ENCODE measurements around the gene GALK1.

The GALK1 gene

GRCh38 chr17:75756451-75757085 is 8.4 kb downstream of the GALK1 start:
- DNase-seq (ENCODE audit: extremely low read depth, low read depth): no peak
- no peak overlapping the region for H3K4me3 ChIP-seq (replicated peaks; ENCODE audit: low read depth, low read length)
- TF ChIP-seq CTCF (IDR thresholded peaks at IDR 0.05; ENCODE audit: low read depth, low read length, missing control alignments): no peak

GRCh38 chr17:75755990-75756389 is 9.0 kb downstream of the GALK1 start:
- no peak for DNase-seq (ENCODE audit: extremely low read depth, low read depth)
- TF ChIP-seq CTCF (IDR thresholded peaks at IDR 0.05; ENCODE audit: low read depth, low read length, missing control alignments): no peak
- no peak overlapping the region for H3K4me3 ChIP-seq (replicated peaks; ENCODE audit: low read depth, low read length)

GRCh38 chr17:75755205-75755901 is 9.6 kb downstream of the GALK1 start:
- H3K4me3 ChIP-seq (replicated peaks; ENCODE audit: low read depth, low read length): no peak overlapping the region
- TF ChIP-seq CTCF (IDR thresholded peaks at IDR 0.05; ENCODE audit: low read depth, low read length, missing control alignments): no peak
- DNase-seq (ENCODE audit: extremely low read depth, low read depth): no peak

DNA sequence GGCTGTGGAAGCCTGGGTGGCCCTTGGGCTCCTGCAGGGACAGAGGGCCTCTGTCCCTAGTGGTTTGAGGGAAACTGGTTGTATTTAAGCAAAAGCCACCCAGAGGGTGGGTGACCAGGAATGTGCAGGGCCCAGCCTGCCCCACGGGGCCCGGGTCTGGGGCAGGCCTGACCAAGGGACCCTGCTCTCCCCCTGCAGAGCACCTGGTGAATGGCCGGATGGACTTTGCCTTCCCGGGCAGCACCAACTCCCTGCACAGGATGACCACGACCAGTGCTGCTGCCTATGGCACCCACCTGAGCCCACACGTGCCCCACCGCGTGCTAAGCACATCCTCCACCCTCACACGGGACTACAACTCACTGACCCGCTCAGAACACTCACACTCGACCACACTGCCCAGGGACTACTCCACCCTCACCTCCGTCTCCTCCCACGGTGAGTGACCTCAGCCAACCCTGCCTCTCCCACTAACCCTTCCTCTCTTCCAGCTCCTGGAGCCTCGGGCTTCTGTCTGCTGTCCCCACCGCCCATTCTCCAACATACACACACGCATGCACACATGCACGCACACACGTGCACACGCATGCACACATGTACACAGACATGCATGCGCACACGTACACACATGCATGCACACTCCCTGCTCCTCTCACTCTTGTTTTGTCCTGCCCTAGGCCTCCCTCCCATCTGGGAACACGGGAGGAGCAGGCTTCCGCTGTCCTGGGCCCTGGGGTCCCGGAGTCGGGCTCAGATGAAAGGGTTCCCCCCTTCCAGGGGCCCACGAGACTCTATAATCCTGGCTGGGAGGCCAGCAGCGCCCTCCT is 10.4 kb downstream of the GALK1 start:
- no peak for DNase-seq (ENCODE audit: extremely low read depth, low read depth)
- H3K4me3 ChIP-seq (replicated peaks; ENCODE audit: low read depth, low read length): no peak overlapping the region
- no peak for TF ChIP-seq CTCF (IDR thresholded peaks at IDR 0.05; ENCODE audit: low read depth, low read length, missing control alignments)

DNA sequence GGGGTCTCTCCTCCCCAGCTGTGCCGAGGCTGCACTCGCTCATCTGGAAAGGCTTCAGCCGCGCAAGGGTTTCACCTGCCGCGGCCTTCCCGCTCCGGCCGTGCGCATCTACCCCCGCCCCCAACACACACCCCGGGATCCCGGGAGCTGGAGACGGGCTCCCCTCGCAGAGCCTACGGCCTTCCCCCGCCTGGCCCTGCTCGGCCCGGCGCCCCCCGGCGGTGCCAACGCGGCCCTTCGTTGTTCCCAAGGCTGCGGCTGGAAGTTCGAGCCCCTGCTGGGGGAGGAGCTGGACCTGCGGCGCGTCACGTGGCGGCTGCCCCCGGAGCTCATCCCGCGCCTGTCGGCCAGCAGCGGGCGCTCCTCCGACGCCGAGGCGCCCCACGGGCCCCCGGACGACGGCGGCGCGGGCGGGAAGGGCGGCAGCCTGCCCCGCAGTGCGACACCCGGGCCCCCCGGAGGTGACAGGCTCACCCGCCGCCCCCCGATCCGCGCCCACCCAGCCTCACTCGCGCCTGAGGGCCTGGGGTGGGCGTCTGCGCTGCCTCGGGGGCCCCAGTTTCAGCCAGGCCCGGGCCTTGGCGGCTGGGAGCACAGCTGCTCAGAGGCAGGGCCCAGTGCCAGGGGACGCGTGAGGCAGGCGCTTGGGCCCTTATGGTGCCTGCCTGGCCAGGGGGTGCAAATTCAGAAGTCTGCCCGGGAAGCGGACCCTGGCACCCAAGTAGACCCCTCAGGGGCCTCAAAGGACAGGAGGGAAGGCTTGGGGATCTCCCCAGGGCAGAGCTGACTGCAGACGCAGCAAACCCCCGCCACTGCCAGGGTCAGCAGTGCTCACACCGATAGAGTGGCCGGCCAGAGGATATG is 11.2 kb downstream of the GALK1 start:
- TF ChIP-seq CTCF (IDR thresholded peaks at IDR 0.05; ENCODE audit: low read depth, low read length, missing control alignments): peak; percentile 46
- no peak for DNase-seq (ENCODE audit: extremely low read depth, low read depth)
- peak overlapping the region; percentile 37 for H3K4me3 ChIP-seq (replicated peaks; ENCODE audit: low read depth, low read length)

DNA sequence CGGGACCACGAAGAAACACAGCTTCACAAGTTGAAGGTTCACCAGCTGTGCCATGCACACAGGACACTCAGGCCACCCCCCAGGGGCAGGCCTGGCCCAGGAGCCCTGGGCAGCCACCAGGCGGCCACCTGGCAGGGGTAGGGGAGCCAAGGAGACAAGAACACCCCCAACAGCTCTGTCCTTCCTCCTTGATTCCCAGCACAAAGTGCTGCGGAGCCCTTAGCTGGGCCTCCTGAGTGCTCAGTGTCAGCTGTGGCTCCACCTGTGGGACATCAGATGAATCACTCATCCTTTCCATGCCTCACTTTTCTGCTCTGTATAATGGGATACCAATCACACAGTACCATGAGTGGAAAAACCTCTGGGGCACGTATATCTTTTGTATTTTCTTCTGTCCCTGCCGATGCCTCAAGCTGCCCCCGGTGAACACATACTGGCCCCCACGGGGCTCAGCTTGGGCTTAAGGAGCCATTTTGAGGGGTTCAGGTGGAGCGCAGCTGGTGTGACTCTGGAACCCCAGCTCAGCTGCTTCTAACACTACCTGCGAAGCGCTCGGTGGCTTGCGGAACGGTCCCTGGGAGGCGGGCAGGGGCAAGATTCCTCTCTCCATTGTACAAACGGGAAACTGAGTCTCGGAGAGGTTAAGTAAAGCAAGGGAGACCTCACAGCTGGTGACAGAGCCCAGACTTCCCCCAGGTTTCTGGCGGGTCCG is 12.0 kb downstream of the GALK1 start:
- TF ChIP-seq CTCF (IDR thresholded peaks at IDR 0.05; ENCODE audit: low read depth, low read length, missing control alignments): no peak
- peak overlapping the region; percentile 37 for H3K4me3 ChIP-seq (replicated peaks; ENCODE audit: low read depth, low read length)
- DNase-seq (ENCODE audit: extremely low read depth, low read depth): no peak

All from HFF-Myc (cell line).